ENCODE measurements around the gene PRPF6. TPM values are rescaled to one million over a fixed set of nuclear protein-coding genes. Genes with fewer than 3 reads are reported as not detected.

Gene PRPF6
- polyA plus RNA-seq, 1 donor from 2014 or later, result 91.9 TPM

- TF ChIP-seq MXI1 (conservative IDR thresholded peaks at IDR 0.05; ENCODE audit: poor library complexity, severe bottlenecking), result no peak
- TF ChIP-seq CTCF (IDR thresholded peaks at IDR 0.05; ENCODE audit: poor library complexity, severe bottlenecking), result no peak
- TF ChIP-seq POLR2AphosphoS5 (IDR thresholded peaks at IDR 0.05), result no peak
- no peak for TF ChIP-seq RAD21 (conservative IDR thresholded peaks at IDR 0.05)
- no peak for TF ChIP-seq EP300 (conservative IDR thresholded peaks at IDR 0.05; ENCODE audit: poor library complexity, severe bottlenecking)
- no peak for TF ChIP-seq SMC3 (conservative IDR thresholded peaks at IDR 0.05; ENCODE audit: poor library complexity)
- no peak for TF ChIP-seq REST (IDR thresholded peaks at IDR 0.05; ENCODE audit: borderline replicate concordance)
- no peak for TF ChIP-seq TAF1 (IDR thresholded peaks at IDR 0.05; ENCODE audit: low read depth)
- no peak for TF ChIP-seq EZH2 (IDR thresholded peaks at IDR 0.05; ENCODE audit: borderline replicate concordance, insufficient read depth, low read length, poor library complexity, severe bottlenecking)
- no peak overlapping the region for H2AFZ ChIP-seq (ENCODE audit: low read depth, low read length)
- H3K9me2 ChIP-seq (ENCODE audit: insufficient read depth, low read length), result no peaks in the 10 kb centered on the region
- no peak overlapping the region for H3K9ac ChIP-seq (ENCODE audit: low read length)
- no peak overlapping the region for H3K4me3 ChIP-seq (ENCODE audit: low read length)
- H3K4me2 ChIP-seq (ENCODE audit: low read length), result no peak overlapping the region
- H3K27ac ChIP-seq (ENCODE audit: low read length), result no peak overlapping the region
- no peaks in the 10 kb centered on the region for H3K79me2 ChIP-seq (replicated peaks; ENCODE audit: insufficient read depth, low read length)
- no peaks in the 10 kb centered on the region for H3K27me3 ChIP-seq (ENCODE audit: insufficient read depth, low read depth, low read length)
- H4K20me1 ChIP-seq (ENCODE audit: insufficient read depth), result no peaks in the 10 kb centered on the region
- H3K9me3 ChIP-seq (ENCODE audit: low read length), result no peaks in the 10 kb centered on the region
- no peaks in the 10 kb centered on the region for H3F3A ChIP-seq (ENCODE audit: insufficient read depth, low read length, poor library complexity, severe bottlenecking)
- H3K36me3 ChIP-seq (ENCODE audit: insufficient read depth, low read length), result no peaks in the 10 kb centered on the region
These were observed 18.2 kb upstream of the PRPF6 start for GRCh38 chr20:63962426-63963347.

- Histone ChIP-seq H4K20me1 (ENCODE audit: insufficient read depth) (no peaks in the 10 kb centered on the region), H3K36me3 (ENCODE audit: insufficient read depth, low read length) (no peaks in the 10 kb centered on the region)
These were observed 17.6 kb upstream of the PRPF6 start for GRCh38 chr20:63963348-63963741.

More at GRCh38 chr20:63963348-63963741, 17.6 kb upstream of the PRPF6 start:
- TF ChIP-seq CTCF (IDR thresholded peaks at IDR 0.05; ENCODE audit: poor library complexity, severe bottlenecking) (no peak), TAF1 (IDR thresholded peaks at IDR 0.05; ENCODE audit: low read depth) (no peak), REST (IDR thresholded peaks at IDR 0.05; ENCODE audit: borderline replicate concordance) (no peak), MXI1 (conservative IDR thresholded peaks at IDR 0.05; ENCODE audit: poor library complexity, severe bottlenecking) (no peak), SMC3 (conservative IDR thresholded peaks at IDR 0.05; ENCODE audit: poor library complexity) (no peak), EZH2 (IDR thresholded peaks at IDR 0.05; ENCODE audit: borderline replicate concordance, insufficient read depth, low read length, poor library complexity, severe bottlenecking) (no peak), EP300 (conservative IDR thresholded peaks at IDR 0.05; ENCODE audit: poor library complexity, severe bottlenecking) (no peak), RAD21 (conservative IDR thresholded peaks at IDR 0.05) (no peak), POLR2AphosphoS5 (IDR thresholded peaks at IDR 0.05) (no peak)
- H2AFZ ChIP-seq (ENCODE audit: low read depth, low read length), result no peak overlapping the region
- no peak overlapping the region for H3K27ac ChIP-seq (ENCODE audit: low read length)
- no peak overlapping the region for H3K4me2 ChIP-seq (ENCODE audit: low read length)
- H3K9me3 ChIP-seq (ENCODE audit: low read length), result no peaks in the 10 kb centered on the region
- no peaks in the 10 kb centered on the region for H3K27me3 ChIP-seq (ENCODE audit: insufficient read depth, low read depth, low read length)
- no peaks in the 10 kb centered on the region for H3F3A ChIP-seq (ENCODE audit: insufficient read depth, low read length, poor library complexity, severe bottlenecking)
- H3K79me2 ChIP-seq (replicated peaks; ENCODE audit: insufficient read depth, low read length), result peaks cover under 1% of the 10 kb centered on the region
- no peak overlapping the region for H3K4me3 ChIP-seq (ENCODE audit: low read length)
- no peak overlapping the region for H3K9ac ChIP-seq (ENCODE audit: low read length)
- no peaks in the 10 kb centered on the region for H3K9me2 ChIP-seq (ENCODE audit: insufficient read depth, low read length)
